Bronchial epithelial cell (primary cell): ENCODE measurements around the gene CCDC187. TPM values are rescaled to one million over a fixed set of nuclear protein-coding genes. Genes with fewer than 3 reads are reported as not detected.

Experiments
- DNase-seq: peaks from one replicate; pipeline ENCODE4 v3.0.0-alpha.2; 2010; ENCODE audit warnings: low read depth
- FAIRE-seq: peaks from 2 replicates; lab custom pipeline; 2011; peaks lifted over from hg19 to GRCh38; lab: Jason Lieb, UNC
- H3K27me3 ChIP-seq: 2 replicates; pipeline ENCODE4 v1.5.1; 2011; ENCODE audit warnings: low read length; ENCODE audit not compliant: control insufficient read depth, insufficient read depth
- H3K36me3 ChIP-seq: 2 replicates; pipeline ENCODE4 v1.5.1; 2011; ENCODE audit warnings: low read length; ENCODE audit not compliant: control insufficient read depth, insufficient read depth
- H3K4me3 ChIP-seq: 2 replicates; pipeline ENCODE4 v1.5.1; 2011; ENCODE audit warnings: mild to moderate bottlenecking, low read depth, low read length, control low read depth
- CTCF ChIP-seq: IDR thresholded peaks from 2 replicates; pipeline ENCODE4 v1.5.1; 2011; ENCODE audit warnings: mild to moderate bottlenecking, moderate library complexity, low read length, control low read depth, inconsistent platforms; ENCODE audit not compliant: insufficient read depth, severe bottlenecking
- total RNA-seq: library from RNA; depleted of rRNA; stranded (reverse); fragments of >200 nt; gene quantifications from 2 replicates; pipeline ENCODE4 v1.2.1, GENCODE V29; 2014

Gene CCDC187
- total RNA-seq, 1 donor from 2014 or later, result not detected

GRCh38 chr9:136318111-136318775 is 14.3 kb upstream of the CCDC187 start:
- no peak for DNase-seq
- FAIRE-seq, result no peak

GRCh38 chr9:136317695-136318094 is 13.8 kb upstream of the CCDC187 start:
- FAIRE-seq (no peak), DNase-seq (no peak)
- Histone ChIP-seq H3K27me3 (no peaks in the 10 kb centered on the region), H3K4me3 (no peak overlapping the region), H3K36me3 (no peaks in the 10 kb centered on the region)
- no peak for TF ChIP-seq CTCF

More at GRCh38 chr9:136318111-136318775, 14.3 kb upstream of the CCDC187 start:
- Histone ChIP-seq H3K4me3 (no peak overlapping the region), H3K36me3 (no peaks in the 10 kb centered on the region), H3K27me3 (no peaks in the 10 kb centered on the region)
- no peak for TF ChIP-seq CTCF

- no peak for TF ChIP-seq CTCF
- Histone ChIP-seq H3K27me3 (no peaks in the 10 kb centered on the region), H3K36me3 (no peaks in the 10 kb centered on the region), H3K4me3 (no peak overlapping the region)
- FAIRE-seq (no peak), DNase-seq (peak; percentile 12)
These were observed 13.2 kb upstream of the CCDC187 start for GRCh38 chr9:136316896-136317676.

- DNase-seq (no peak), FAIRE-seq (no peak)
- Histone ChIP-seq H3K27me3 (no peaks in the 10 kb centered on the region), H3K4me3 (no peak overlapping the region), H3K36me3 (no peaks in the 10 kb centered on the region)
- no peak for TF ChIP-seq CTCF
These were observed 12.4 kb upstream of the CCDC187 start for GRCh38 chr9:136316271-136316751.

GRCh38 chr9:136314944-136315343 is 11.1 kb upstream of the CCDC187 start:
- DNase-seq (no peak), FAIRE-seq (no peak)
- TF ChIP-seq CTCF, result no peak
- no peaks in the 10 kb centered on the region for H3K36me3 ChIP-seq
- no peaks in the 10 kb centered on the region for H3K27me3 ChIP-seq
- no peak overlapping the region for H3K4me3 ChIP-seq
